Measurements from ENCODE around the gene PPM1G. TPM values are rescaled to one million over a fixed set of nuclear protein-coding genes. Genes with fewer than 3 reads are reported as not detected.
"Not testable (repeated sequence)": the region's sequence is repeated elsewhere in the genome, so short reads cannot be mapped to it uniquely, and the experiment has no call there.

The PPM1G gene
- total RNA-seq, 4 donors from 2014 or later = 43.4 to 54.9 (median 51.7) TPM

GRCh38 chr2:27428978-27429541, 19.7 kb upstream of the PPM1G start:
- H3K27ac ChIP-seq = peak overlapping the region; percentile 96 to 100 (median 100)
- 1% methylated on average over 25 of the region's 51 CpGs; no CpG with 5 or more reads in 1 of the 2 donors for WGBS, 2 donors (ENCODE audit: low coverage in 1 of 2)
- no peaks in the 10 kb centered on the region for H3K9me3 ChIP-seq
- TF ChIP-seq EP300 (IDR thresholded peaks at IDR 0.05; ENCODE audit: low read depth) (no peak), POLR2AphosphoS5 (IDR thresholded peaks at IDR 0.05) (peak in 1 of 3 donors; percentile 7)
- DNase-seq = peak; percentile 89
- H3K4me3 ChIP-seq = peak overlapping the region; percentile 79 to 100 (median 97)
- in situ Hi-C loops (cut with MboI; ENCODE audit: low pct_ligation_motif_present in 1 of 4, low pct_unique_long_range_greater_than_20kb in 1 of 4, low sequenced_read_pairs in 3 of 4) = no loop called here
- intact Hi-C loops (cut with DNase I; ENCODE audit: low total_unique reads) = loop anchor here (5.0 kb wide), 1 partner anchor 47 kb away; the partner anchor contains the start of gene ZNF513
- peaks cover 19 to 39% (median 26%) of the 10 kb centered on the region in 4 donors for H3K4me1 ChIP-seq
- peaks cover 0 to 9% (median 4%) of the 10 kb centered on the region in 4 donors for H3K36me3 ChIP-seq
- H3K27me3 ChIP-seq = no peaks in the 10 kb centered on the region

DNA sequence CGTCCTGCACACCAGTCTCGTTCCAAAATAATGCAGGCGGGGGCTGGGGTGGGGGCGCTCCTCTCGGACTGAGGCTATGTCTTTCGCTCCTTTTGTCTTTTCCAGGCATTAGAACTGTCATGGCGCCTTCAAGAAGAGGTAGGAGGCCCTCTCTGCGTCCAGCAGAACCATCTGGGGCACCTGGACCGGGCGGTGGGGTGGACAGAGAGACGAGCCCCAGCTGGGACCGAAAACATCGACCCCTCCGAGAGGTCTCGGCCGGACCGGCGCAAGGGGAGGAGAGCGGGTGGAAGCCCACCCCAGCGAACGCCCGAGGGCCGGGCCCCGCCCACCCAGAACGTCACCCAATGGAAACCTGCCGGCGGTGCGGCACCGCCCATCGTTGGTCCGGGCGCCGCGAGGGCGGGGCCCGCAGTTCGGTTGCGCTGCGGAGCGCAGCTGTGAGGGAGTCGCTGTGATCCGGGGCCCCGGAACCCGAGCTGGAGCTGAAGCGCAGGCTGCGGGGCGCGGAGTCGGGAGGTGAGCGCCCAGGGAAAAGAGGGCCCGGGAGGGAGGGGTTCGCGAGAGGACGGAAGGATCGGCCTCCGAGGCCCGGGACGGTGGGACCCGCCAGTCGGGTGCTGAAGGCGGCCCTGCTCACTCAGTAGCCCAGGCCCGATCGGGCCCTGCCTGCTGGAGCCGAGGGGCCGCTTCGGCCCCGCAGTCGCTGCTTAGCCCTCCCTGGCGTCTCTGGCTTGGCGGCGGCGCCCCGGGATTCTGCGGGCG, 19.0 kb upstream of the PPM1G start, which contains the start of gene NRBP1:
Gene NRBP1 (plus strand): TSS at position 419 of the 765 bp plus-strand sequence. CDS start 4,643 bp downstream, outside the sequence.
- intact Hi-C loops (cut with DNase I; ENCODE audit: low total_unique reads) (loop anchor here (5.0 kb wide), 1 partner anchor 46 kb away; the partner anchor contains the start of gene ZNF513), in situ Hi-C loops (cut with MboI; ENCODE audit: low pct_ligation_motif_present in 1 of 4, low pct_unique_long_range_greater_than_20kb in 1 of 4, low sequenced_read_pairs in 3 of 4) (no loop called here)
- Histone ChIP-seq H3K27me3 (no peaks in the 10 kb centered on the region), H3K4me1 (peaks cover 19 to 39% (median 26%) of the 10 kb centered on the region in 4 donors), H3K27ac (peak within 1 kb of the TSS; percentile 96 to 100 (median 100)), H3K36me3 (peaks cover 0 to 2% (median under 1%) of the 10 kb centered on the region in 4 donors), H3K4me3 (peak within 1 kb of the TSS; percentile 79 to 100 (median 97)), H3K9me3 (no peaks in the 10 kb centered on the region)
- TF ChIP-seq POLR2A (IDR thresholded peaks at IDR 0.05) = peak; percentile 98
- TF ChIP-seq POLR2AphosphoS5 (IDR thresholded peaks at IDR 0.05) = peak; percentile 95 to 99 (median 97)
- TF ChIP-seq EP300 (IDR thresholded peaks at IDR 0.05; ENCODE audit: low read depth) = no peak
- 0 to 1% methylated on average over 6 to 65 of the region's 75 CpGs for WGBS, 2 donors (ENCODE audit: low coverage in 1 of 2)
- DNase-seq = peak; percentile 95

- DNase-seq = no peak
- intact Hi-C loops (cut with DNase I; ENCODE audit: low total_unique reads) = loop anchor here (5.0 kb wide), 1 partner anchor 46 kb away; the partner anchor contains the start of gene ZNF513
- Histone ChIP-seq H3K4me3 (peak overlapping the region; percentile 79 to 100 (median 97)), H3K36me3 (no peaks in the 10 kb centered on the region), H3K9me3 (no peaks in the 10 kb centered on the region), H3K4me1 (peaks cover 19 to 39% (median 26%) of the 10 kb centered on the region in 4 donors), H3K27me3 (no peaks in the 10 kb centered on the region), H3K27ac (peak overlapping the region; percentile 96 to 100 (median 100))
- WGBS, 2 donors (ENCODE audit: low coverage in 1 of 2) = 23 to 32% methylated on average over 7 of the region's 7 CpGs
- no peak for TF ChIP-seq EP300 (IDR thresholded peaks at IDR 0.05; ENCODE audit: low read depth)
- no peak for TF ChIP-seq POLR2AphosphoS5 (IDR thresholded peaks at IDR 0.05)
- no peak for TF ChIP-seq POLR2A (IDR thresholded peaks at IDR 0.05)
- TF ChIP-seq, protein P1, sequence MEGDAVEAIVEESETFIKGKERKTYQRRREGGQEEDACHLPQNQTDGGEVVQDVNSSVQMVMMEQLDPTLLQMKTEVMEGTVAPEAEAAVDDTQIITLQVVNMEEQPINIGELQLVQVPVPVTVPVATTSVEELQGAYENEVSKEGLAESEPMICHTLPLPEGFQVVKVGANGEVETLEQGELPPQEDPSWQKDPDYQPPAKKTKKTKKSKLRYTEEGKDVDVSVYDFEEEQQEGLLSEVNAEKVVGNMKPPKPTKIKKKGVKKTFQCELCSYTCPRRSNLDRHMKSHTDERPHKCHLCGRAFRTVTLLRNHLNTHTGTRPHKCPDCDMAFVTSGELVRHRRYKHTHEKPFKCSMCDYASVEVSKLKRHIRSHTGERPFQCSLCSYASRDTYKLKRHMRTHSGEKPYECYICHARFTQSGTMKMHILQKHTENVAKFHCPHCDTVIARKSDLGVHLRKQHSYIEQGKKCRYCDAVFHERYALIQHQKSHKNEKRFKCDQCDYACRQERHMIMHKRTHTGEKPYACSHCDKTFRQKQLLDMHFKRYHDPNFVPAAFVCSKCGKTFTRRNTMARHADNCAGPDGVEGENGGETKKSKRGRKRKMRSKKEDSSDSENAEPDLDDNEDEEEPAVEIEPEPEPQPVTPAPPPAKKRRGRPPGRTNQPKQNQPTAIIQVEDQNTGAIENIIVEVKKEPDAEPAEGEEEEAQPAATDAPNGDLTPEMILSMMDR (IDR thresholded peaks at IDR 0.05) = no peak
- in situ Hi-C loops (cut with MboI; ENCODE audit: low pct_ligation_motif_present in 1 of 4, low pct_unique_long_range_greater_than_20kb in 1 of 4, low sequenced_read_pairs in 3 of 4) = no loop called here
Measured at GRCh38 chr2:27427863-27428212, 18.4 kb upstream of the PPM1G start.

- 63 to 79% methylated on average over 6 to 10 of the region's 10 CpGs for whole genome bisulfite sequencing, 2 donors (ENCODE audit: low coverage in 1 of 2)
- H3K4me3 ChIP-seq; in situ Hi-C loops (cut with MboI; ENCODE audit: low pct_ligation_motif_present in 1 of 4, low pct_unique_long_range_greater_than_20kb in 1 of 4, low sequenced_read_pairs in 3 of 4); DNase-seq; H3K36me3 ChIP-seq; H3K27ac ChIP-seq; H3K9me3 ChIP-seq; H3K27me3 ChIP-seq: not testable (repeated sequence)
- intact Hi-C loops (cut with DNase I; ENCODE audit: low total_unique reads) = loop anchor here (5.0 kb wide), 1 partner anchor 43 kb away; the partner anchor contains the start of gene ZNF513
- peaks cover 6 to 15% (median 10%) of the 10 kb centered on the region in 4 donors for H3K4me1 ChIP-seq
Measured at GRCh38 chr2:27425039-27425438, 15.6 kb upstream of the PPM1G start.

- Histone ChIP-seq H3K27ac (no peak overlapping the region), H3K27me3 (no peaks in the 10 kb centered on the region), H3K36me3 (no peaks in the 10 kb centered on the region), H3K4me3 (no peak overlapping the region), H3K4me1 (peaks cover 0 to 7% (median 5%) of the 10 kb centered on the region in 4 donors), H3K9me3 (no peaks in the 10 kb centered on the region)
- DNase-seq = no peak
- TF ChIP-seq, protein P1 (IDR thresholded peaks at IDR 0.05) = no peak
- TF ChIP-seq POLR2AphosphoS5 (IDR thresholded peaks at IDR 0.05) (no peak), EP300 (IDR thresholded peaks at IDR 0.05; ENCODE audit: low read depth) (no peak), POLR2A (IDR thresholded peaks at IDR 0.05) (no peak)
- intact Hi-C loops (cut with DNase I; ENCODE audit: low total_unique reads) = loop anchor here (1.0 kb wide), 1 partner anchor 20 kb away; no protein-coding TSS in a partner anchor
- in situ Hi-C loops (cut with MboI; ENCODE audit: low pct_ligation_motif_present in 1 of 4, low pct_unique_long_range_greater_than_20kb in 1 of 4, low sequenced_read_pairs in 3 of 4) = no loop called here
- 93% methylated on average over 3 of the region's 3 CpGs for WGBS, 2 donors (ENCODE audit: low coverage in 1 of 2)
Measured at GRCh38 chr2:27422958-27423357, 13.6 kb upstream of the PPM1G start.
